Left ventricle myocardium inferior (tissue), 1 donor: ENCODE data around the gene KAZN. TPM values are rescaled to one million over a fixed set of nuclear protein-coding genes. Genes with fewer than 3 reads are reported as not detected.

Experiments used
- DNase-seq: peaks from one replicate; pipeline ENCODE4 v3.0.0-alpha.2; 2020
- H3K27ac ChIP-seq: fragments of 200-600 bp; replicated peaks from 2 replicates; pipeline ENCODE4 v1.8.0; 2021
- H3K27me3 ChIP-seq: fragments of 200-600 bp; 2 replicates; pipeline ENCODE4 v1.8.0; 2021; ENCODE audit warnings: low read depth
- H3K36me3 ChIP-seq: fragments of 200-600 bp; 2 replicates; pipeline ENCODE4 v1.8.0; 2021
- H3K4me1 ChIP-seq: fragments of 200-600 bp; 2 replicates; pipeline ENCODE4 v1.8.0; 2021
- H3K4me3 ChIP-seq: fragments of 200-600 bp; 2 replicates; pipeline ENCODE4 v1.8.0; 2021; ENCODE audit warnings: mild to moderate bottlenecking, moderate library complexity
- H3K9me3 ChIP-seq: fragments of 200-600 bp; replicated peaks from 2 replicates; pipeline ENCODE4 v1.8.0; 2021
- intact Hi-C: fragments of 100-400 bp; cut with micrococcal nuclease; formaldehyde crosslinking; loops from one replicate; pipeline ENCODE4 v1.11.0; 2022
- total RNA-seq: library from RNA; stranded (reverse); fragmentation: NEBNext Ultra II Directional; extraction: Animal tissue kit (Norgen Biotek cat#: 25700); gene quantifications from one replicate; pipeline ENCODE4 v1.2.1, GENCODE V29; 2021
- TF ChIP-seq, protein P1 (sequence below): fragments of 200-600 bp; IDR thresholded peaks from 2 replicates; pipeline ENCODE4 v1.8.0; 2021; ENCODE audit warnings: antibody characterized with exemption, mild to moderate bottlenecking, borderline replicate concordance
- donor health status: DM: no; HTN: yes; CAD: no; lungs with severe emphysema.

The KAZN gene
- total RNA-seq, 1 donor from 2014 or later, result 2.2 TPM

DNA sequence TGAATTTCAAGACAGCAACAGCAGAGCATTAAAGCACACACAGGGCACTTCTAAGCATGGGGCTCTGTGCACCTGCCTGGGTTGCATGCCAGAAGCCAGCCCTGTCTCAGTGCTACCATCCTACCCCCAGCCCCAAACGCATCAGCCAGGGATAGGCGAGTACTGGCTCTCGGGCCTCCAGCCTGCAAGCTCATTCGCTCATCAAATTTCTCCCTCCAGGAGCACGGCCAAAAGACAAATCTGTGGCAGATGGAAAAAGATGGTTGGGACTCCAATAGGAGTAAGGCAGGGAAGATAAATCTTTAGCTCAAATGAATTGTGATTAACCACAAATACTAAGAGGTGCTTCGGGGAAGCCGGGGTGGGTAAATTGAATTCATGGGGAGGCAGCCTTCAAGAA, 189.6 kb downstream of the KAZN start:
- Histone ChIP-seq H3K36me3 (no peaks in the 10 kb centered on the region), H3K9me3 (no peaks in the 10 kb centered on the region), H3K27me3 (peaks cover 71% of the 10 kb centered on the region), H3K4me1 (no peaks in the 10 kb centered on the region), H3K27ac (no peak overlapping the region), H3K4me3 (no peak overlapping the region)
- intact Hi-C loops, result loop anchor here (10.0 kb wide), 1 partner anchor 257 kb away; no protein-coding TSS in a partner anchor
- TF ChIP-seq, protein P1, sequence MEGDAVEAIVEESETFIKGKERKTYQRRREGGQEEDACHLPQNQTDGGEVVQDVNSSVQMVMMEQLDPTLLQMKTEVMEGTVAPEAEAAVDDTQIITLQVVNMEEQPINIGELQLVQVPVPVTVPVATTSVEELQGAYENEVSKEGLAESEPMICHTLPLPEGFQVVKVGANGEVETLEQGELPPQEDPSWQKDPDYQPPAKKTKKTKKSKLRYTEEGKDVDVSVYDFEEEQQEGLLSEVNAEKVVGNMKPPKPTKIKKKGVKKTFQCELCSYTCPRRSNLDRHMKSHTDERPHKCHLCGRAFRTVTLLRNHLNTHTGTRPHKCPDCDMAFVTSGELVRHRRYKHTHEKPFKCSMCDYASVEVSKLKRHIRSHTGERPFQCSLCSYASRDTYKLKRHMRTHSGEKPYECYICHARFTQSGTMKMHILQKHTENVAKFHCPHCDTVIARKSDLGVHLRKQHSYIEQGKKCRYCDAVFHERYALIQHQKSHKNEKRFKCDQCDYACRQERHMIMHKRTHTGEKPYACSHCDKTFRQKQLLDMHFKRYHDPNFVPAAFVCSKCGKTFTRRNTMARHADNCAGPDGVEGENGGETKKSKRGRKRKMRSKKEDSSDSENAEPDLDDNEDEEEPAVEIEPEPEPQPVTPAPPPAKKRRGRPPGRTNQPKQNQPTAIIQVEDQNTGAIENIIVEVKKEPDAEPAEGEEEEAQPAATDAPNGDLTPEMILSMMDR, result no peak
- DNase-seq, result no peak

DNA sequence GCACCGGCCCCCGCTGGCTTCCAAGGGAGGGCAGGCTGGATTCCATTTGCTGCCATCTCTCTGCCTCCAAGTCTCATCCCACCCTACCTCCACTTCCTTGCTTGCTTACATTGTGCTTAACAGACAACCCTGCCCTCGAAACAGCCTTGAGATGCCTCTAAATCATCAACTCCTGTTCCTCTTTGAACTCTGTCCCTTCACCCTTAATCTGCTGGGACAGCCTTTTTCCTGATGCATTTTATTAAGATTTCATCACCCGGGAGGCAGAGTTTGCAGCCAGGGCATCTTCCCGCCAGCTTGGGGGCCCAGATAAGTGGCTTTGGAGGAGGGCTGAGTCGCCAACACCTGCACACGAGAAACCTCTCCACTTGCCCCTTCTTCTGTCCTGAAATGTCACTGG, 192.5 kb downstream of the KAZN start:
- intact Hi-C loops, result no loop called here
- H3K27ac ChIP-seq, result no peak overlapping the region
- no peaks in the 10 kb centered on the region for H3K4me1 ChIP-seq
- H3K36me3 ChIP-seq, result no peaks in the 10 kb centered on the region
- TF ChIP-seq, protein P1, result no peak
- no peaks in the 10 kb centered on the region for H3K9me3 ChIP-seq
- no peak for DNase-seq
- peaks cover 44% of the 10 kb centered on the region for H3K27me3 ChIP-seq
- H3K4me3 ChIP-seq, result no peak overlapping the region

DNA sequence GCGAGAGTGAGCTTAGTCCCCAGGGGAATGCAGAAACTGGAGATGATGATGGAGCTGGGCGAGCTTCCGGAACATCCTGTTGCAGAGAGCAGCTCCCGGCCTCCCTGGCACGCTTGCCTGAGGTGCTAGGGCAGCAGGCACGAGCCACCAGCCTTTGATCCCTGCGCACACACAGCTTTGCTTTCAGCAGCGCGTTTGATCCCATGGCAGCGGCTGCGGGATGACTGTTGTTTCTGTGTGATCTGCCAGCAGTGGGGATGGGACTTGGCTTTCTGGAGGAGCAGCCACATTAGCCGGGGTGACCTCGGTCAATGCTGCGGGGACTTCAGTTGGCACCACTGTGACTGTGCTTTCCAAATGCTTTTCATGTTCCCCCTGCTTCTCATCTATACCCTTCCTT, 193.2 kb downstream of the KAZN start:
- H3K27me3 ChIP-seq, result peaks cover 39% of the 10 kb centered on the region
- H3K4me1 ChIP-seq, result no peaks in the 10 kb centered on the region
- DNase-seq, result no peak
- TF ChIP-seq, protein P1, result no peak
- no peaks in the 10 kb centered on the region for H3K36me3 ChIP-seq
- H3K4me3 ChIP-seq, result no peak overlapping the region
- no peak overlapping the region for H3K27ac ChIP-seq
- no peaks in the 10 kb centered on the region for H3K9me3 ChIP-seq
- intact Hi-C loops, result no loop called here

DNA sequence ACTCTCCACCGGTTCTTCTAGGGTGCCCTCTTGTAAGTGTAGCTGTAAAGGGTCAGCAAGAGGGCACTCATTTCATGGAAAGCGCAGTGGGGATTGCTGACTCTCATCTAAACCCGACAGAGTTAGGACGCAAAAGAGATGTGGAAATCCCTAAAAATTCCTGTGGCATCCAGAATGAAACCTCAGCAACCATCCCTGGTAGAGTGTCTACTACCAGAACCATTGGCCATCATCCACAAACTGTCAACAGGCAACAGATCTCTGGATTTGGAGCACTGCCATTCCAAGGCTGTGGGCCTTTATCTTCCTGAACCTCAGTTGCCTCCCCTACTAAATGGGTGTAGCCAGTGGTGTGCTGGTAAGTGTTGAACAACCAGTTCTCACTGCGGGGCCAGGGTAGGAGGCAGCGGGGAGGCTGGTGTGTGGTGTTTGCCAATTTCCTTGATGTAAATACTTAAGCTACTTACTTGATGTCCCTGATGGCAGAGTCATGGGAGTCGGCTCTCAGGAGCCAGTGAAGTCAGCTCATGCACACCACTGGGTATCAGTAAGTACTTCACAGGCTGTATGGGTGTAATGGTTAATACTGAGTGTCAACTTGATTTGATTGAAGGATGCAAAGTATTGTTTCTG, 195.8 kb downstream of the KAZN start:
- no peaks in the 10 kb centered on the region for H3K4me1 ChIP-seq
- intact Hi-C loops, result no loop called here
- H3K4me3 ChIP-seq, result no peak overlapping the region
- H3K27ac ChIP-seq, result no peak overlapping the region
- TF ChIP-seq, protein P1, result no peak
- H3K9me3 ChIP-seq, result no peaks in the 10 kb centered on the region
- no peaks in the 10 kb centered on the region for H3K36me3 ChIP-seq
- H3K27me3 ChIP-seq, result peaks cover 49% of the 10 kb centered on the region
- DNase-seq, result no peak

DNA sequence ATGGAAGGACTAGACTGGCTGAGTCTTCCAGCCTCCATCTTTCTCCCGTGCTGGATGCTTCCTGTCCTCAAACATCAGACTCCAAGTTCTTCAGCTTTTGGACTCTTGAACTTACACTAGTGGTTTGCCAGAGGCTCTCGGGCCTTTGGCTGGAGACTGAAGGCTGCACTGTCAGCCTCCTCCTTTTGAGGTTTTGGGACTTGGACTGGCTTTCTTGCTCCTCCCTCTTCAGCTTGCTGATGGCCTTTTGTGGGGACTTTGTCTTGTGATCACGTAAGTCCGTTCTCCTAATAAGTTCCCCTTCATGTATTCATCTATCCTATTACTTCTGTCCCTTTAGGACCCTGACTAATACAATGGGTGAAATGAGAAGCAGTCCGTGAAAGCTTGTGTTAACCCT, 196.4 kb downstream of the KAZN start:
- Histone ChIP-seq H3K4me3 (no peak overlapping the region), H3K36me3 (no peaks in the 10 kb centered on the region), H3K27ac (no peak overlapping the region), H3K9me3 (no peaks in the 10 kb centered on the region), H3K27me3 (peaks cover 48% of the 10 kb centered on the region), H3K4me1 (no peaks in the 10 kb centered on the region)
- TF ChIP-seq, protein P1, result no peak
- intact Hi-C loops, result no loop called here
- no peak for DNase-seq
